KMS-11 (cell line): Measurements from ENCODE around the gene STAC.

Source experiments
- H2AFZ ChIP-seq: fragments of 200-600 bp; sonication (generic); 2 replicates; pipeline ENCODE4 v1.6.1; 2016; ENCODE audit warnings: antibody characterized with exemption, mixed run types, low read depth
- H3K27ac ChIP-seq: fragments of 200-600 bp; sonication (generic); 2 replicates; pipeline ENCODE4 v1.6.1; 2016; ENCODE audit warnings: mild to moderate bottlenecking, mixed run types
- H3K27me3 ChIP-seq: fragments of 200-600 bp; sonication (generic); 2 replicates; pipeline ENCODE4 v1.6.1; 2017; ENCODE audit warnings: mild to moderate bottlenecking, low read depth, mixed run types, moderate library complexity; ENCODE audit not compliant: insufficient read depth
- H3K36me3 ChIP-seq: fragments of 200-600 bp; sonication (generic); 2 replicates; pipeline ENCODE4 v1.6.1; 2017; ENCODE audit warnings: mild to moderate bottlenecking, mixed run types; ENCODE audit not compliant: insufficient read depth
- H3K4me1 ChIP-seq: fragments of 200-600 bp; sonication (generic); 2 replicates; pipeline ENCODE4 v1.6.1; 2016; ENCODE audit warnings: mild to moderate bottlenecking, low read depth, mixed run types; ENCODE audit not compliant: poor library complexity, severe bottlenecking
- H3K4me2 ChIP-seq: fragments of 200-600 bp; sonication (generic); 2 replicates; pipeline ENCODE4 v1.7.0; 2016; ENCODE audit warnings: mild to moderate bottlenecking, mixed run types
- H3K4me3 ChIP-seq: fragments of 200-600 bp; sonication (generic); IDR thresholded peaks from 2 replicates; pipeline ENCODE4 v1.6.1; 2017; ENCODE audit warnings: low read depth, low read length, mixed read lengths; ENCODE audit not compliant: insufficient read depth
- H3K79me2 ChIP-seq: fragments of 200-600 bp; sonication (generic); 2 replicates; pipeline ENCODE4 v1.6.1; 2016; ENCODE audit warnings: low read depth, mixed run types; ENCODE audit not compliant: insufficient read depth
- H3K9ac ChIP-seq: fragments of 200-600 bp; sonication (generic); 2 replicates; pipeline ENCODE4 v1.6.1; 2016; ENCODE audit warnings: mild to moderate bottlenecking, mixed run types
- H4K20me1 ChIP-seq: fragments of 200-600 bp; sonication (generic); 2 replicates; pipeline ENCODE4 v1.6.1; 2016; ENCODE audit warnings: mild to moderate bottlenecking, mixed run types; ENCODE audit not compliant: insufficient read depth
- CTCF ChIP-seq: fragments of 200-600 bp; sonication (generic); conservative IDR thresholded peaks from 2 replicates; pipeline ENCODE4 v1.6.1; 2017; ENCODE audit warnings: low read depth, mild to moderate bottlenecking, antibody characterized with exemption, low read length, moderate library complexity, mixed read lengths

The STAC gene

GRCh38 chr3:36488077-36488789, 107.9 kb downstream of the STAC start:
- TF ChIP-seq CTCF, result no peak
- Histone ChIP-seq H3K27me3 (no peaks in the 10 kb centered on the region), H2AFZ (no peak overlapping the region), H3K4me1 (peaks cover 19% of the 10 kb centered on the region), H3K27ac (no peak overlapping the region), H4K20me1 (no peaks in the 10 kb centered on the region), H3K4me2 (no peak overlapping the region), H3K79me2 (no peaks in the 10 kb centered on the region), H3K4me3 (no peak overlapping the region), H3K9ac (no peak overlapping the region), H3K36me3 (no peaks in the 10 kb centered on the region)

GRCh38 chr3:36489101-36489500, 108.8 kb downstream of the STAC start:
- Histone ChIP-seq H3K27ac (no peak overlapping the region), H3K79me2 (no peaks in the 10 kb centered on the region), H3K36me3 (no peaks in the 10 kb centered on the region), H2AFZ (no peak overlapping the region), H4K20me1 (no peaks in the 10 kb centered on the region), H3K27me3 (no peaks in the 10 kb centered on the region), H3K9ac (no peak overlapping the region), H3K4me1 (peaks cover 19% of the 10 kb centered on the region), H3K4me3 (no peak overlapping the region), H3K4me2 (peak overlapping the region; percentile 48; the same call in 1 of the 2 replicates)
- TF ChIP-seq CTCF, result no peak

- Histone ChIP-seq H3K4me3 (no peak overlapping the region), H3K27ac (peak overlapping the region; percentile 26; the same call in 1 of the 2 replicates), H3K4me2 (peak overlapping the region; percentile 48; the same call in 1 of the 2 replicates), H3K79me2 (no peaks in the 10 kb centered on the region), H3K9ac (no peak overlapping the region), H2AFZ (peak overlapping the region; percentile 30; the same call in 1 of the 2 replicates), H3K27me3 (no peaks in the 10 kb centered on the region), H3K4me1 (peaks cover 19% of the 10 kb centered on the region), H4K20me1 (no peaks in the 10 kb centered on the region), H3K36me3 (no peaks in the 10 kb centered on the region)
- no peak for TF ChIP-seq CTCF
Measured at GRCh38 chr3:36489679-36490425, 109.5 kb downstream of the STAC start.

- H3K4me1 ChIP-seq, result peaks cover 19% of the 10 kb centered on the region
- no peak overlapping the region for H3K4me2 ChIP-seq
- H2AFZ ChIP-seq, result no peak overlapping the region
- H3K36me3 ChIP-seq, result no peaks in the 10 kb centered on the region
- H3K27me3 ChIP-seq, result no peaks in the 10 kb centered on the region
- H3K4me3 ChIP-seq, result no peak overlapping the region
- H3K79me2 ChIP-seq, result no peaks in the 10 kb centered on the region
- no peak for TF ChIP-seq CTCF
- no peak overlapping the region for H3K9ac ChIP-seq
- H3K27ac ChIP-seq, result no peak overlapping the region
- H4K20me1 ChIP-seq, result no peaks in the 10 kb centered on the region
Measured at GRCh38 chr3:36493051-36493450, 112.7 kb downstream of the STAC start.
